B cell (primary cell): Measurements from ENCODE around the gene STAT5B. TPM values are rescaled to one million over a fixed set of nuclear protein-coding genes. Genes with fewer than 3 reads are reported as not detected.

Experiments
- ATAC-seq: fragments of 200-7000 bp; cut with Tn5 transposase; one replicate; pipeline ENCODE4 v1.10.0; 2021; ENCODE audit warnings: low read depth, mild to moderate bottlenecking, moderate number of reproducible peaks, moderate library complexity
- CTCF ChIA-PET: fragments of 350-600 bp; sonication (Branson Sonifier 250); formaldehyde crosslinking; loops from one replicate; lab custom pipeline; 2021; ENCODE audit warnings: antibody characterized with exemption, inconsistent platforms; lab: Charles Lee
- POLR2A ChIA-PET: fragments of 350-600 bp; sonication (Branson Sonifier 250); formaldehyde crosslinking; loops from one replicate; lab custom pipeline; 2021; ENCODE audit warnings: antibody characterized with exemption; lab: Charles Lee
- DNase-seq: peaks from one replicate; pipeline ENCODE4 v3.0.0; 2013
- H2AFZ ChIP-seq: 2 replicates; pipeline ENCODE4 v1.6.1; 2012; ENCODE audit warnings: mild to moderate bottlenecking, low read depth, low read length; ENCODE audit not compliant: insufficient read depth, poor library complexity, severe bottlenecking
- H3K27ac ChIP-seq, 2 donors: 1 replicate in 1 of 2; 2 replicates in 1 of 2; pipeline ENCODE4 v1.5.1; 2012 to 2013; ENCODE audit warnings: low read length in 2 of 2, mild to moderate bottlenecking in 2 of 2, moderate library complexity in 1 of 2
- H3K27me3 ChIP-seq, 4 experiments: fragments of 200-600 bp in 1 of 4; sonication (generic) in 1 of 4; replicated peaks in 1 of 4; 1 replicate in 2 of 4; 2 replicates in 2 of 4; pipeline versions ENCODE4 v1.6.1 to v1.7.0; 2013 to 2016; ENCODE audit warnings: low read length in 3 of 4, mild to moderate bottlenecking in 2 of 4, mixed read lengths in 1 of 4, moderate library complexity in 1 of 4; ENCODE audit not compliant: insufficient read depth in 4 of 4, control insufficient read depth in 3 of 4; ENCODE audit errors: control extremely low read depth in 1 of 4
- H3K36me3 ChIP-seq, 2 experiments: replicated peaks in 1 of 2; 1 replicate in 1 of 2; 2 replicates in 1 of 2; pipeline versions ENCODE4 v1.6.1 to v1.7.1; 2013; ENCODE audit warnings: low read length in 1 of 2; ENCODE audit not compliant: insufficient read depth in 2 of 2, control insufficient read depth in 1 of 2; ENCODE audit errors: control extremely low read depth in 1 of 2, extremely low read depth in 1 of 2
- H3K4me1 ChIP-seq, 2 donors: fragments of 200-600 bp in 1 of 2; sonication (generic) in 1 of 2; 1 replicate in 1 of 2; 2 replicates in 1 of 2; pipeline versions ENCODE4 v1.5.1 to v1.6.1; 2013 to 2017; ENCODE audit warnings: low read length in 2 of 2; ENCODE audit not compliant: control insufficient read depth in 2 of 2, insufficient read depth in 2 of 2
- H3K4me2 ChIP-seq: replicated peaks from 2 replicates; pipeline ENCODE3; 2012; ENCODE audit warnings: mild to moderate bottlenecking, low read depth, low read length; ENCODE audit not compliant: poor library complexity, severe bottlenecking
- H3K4me3 ChIP-seq, 5 experiments: fragments of 200-600 bp in 1 of 5; sonication (generic) in 1 of 5; 1 replicate in 3 of 5; 2 replicates in 2 of 5; pipeline versions ENCODE4 v1.5.1 to v1.7.0; 2011 to 2016; ENCODE audit warnings: low read length in 4 of 5, mild to moderate bottlenecking in 4 of 5, low read depth in 2 of 5, control low read depth in 1 of 5, moderate library complexity in 1 of 5; ENCODE audit not compliant: insufficient read depth in 1 of 5; ENCODE audit errors: control extremely low read depth in 1 of 5, extremely low read depth in 1 of 5
- H3K79me2 ChIP-seq: fragments of 200-600 bp; sonication (generic); one replicate; pipeline ENCODE4 v1.6.0; 2016; ENCODE audit warnings: low read length; ENCODE audit not compliant: control insufficient read depth, insufficient read depth
- H3K9ac ChIP-seq: fragments of 200-600 bp; sonication (generic); 2 replicates; pipeline ENCODE4 v1.6.1; 2017; ENCODE audit warnings: mild to moderate bottlenecking, low read length, moderate library complexity
- H3K9me3 ChIP-seq, 3 donors: one replicate each; pipeline versions ENCODE4 v1.6.1 to v1.7.1; 2013; ENCODE audit warnings: low read length in 2 of 3; ENCODE audit not compliant: control insufficient read depth in 2 of 3, insufficient read depth in 1 of 3; ENCODE audit errors: control extremely low read depth in 1 of 3
- H4K20me1 ChIP-seq: 2 replicates; pipeline ENCODE4 v1.6.0; 2012; ENCODE audit warnings: mild to moderate bottlenecking, low read length; ENCODE audit not compliant: insufficient read depth, control insufficient read depth, poor library complexity, severe bottlenecking
- H3K27ac Mint-ChIP-seq: one replicate; pipeline ENCODE4 v1.8.0; 2021; ENCODE audit warnings: mixed read lengths
- H3K27me3 Mint-ChIP-seq: one replicate; pipeline ENCODE4 v1.8.0; 2021; ENCODE audit warnings: mixed read lengths
- H3K4me1 Mint-ChIP-seq: one replicate; pipeline ENCODE4 v1.8.0; 2021; ENCODE audit warnings: mixed read lengths
- H3K4me3 Mint-ChIP-seq: one replicate; pipeline ENCODE4 v1.8.0; 2021; ENCODE audit warnings: mixed read lengths
- H3K9me3 Mint-ChIP-seq: one replicate; pipeline ENCODE4 v1.8.0; 2022; ENCODE audit warnings: mixed read lengths; ENCODE audit not compliant: insufficient read depth
- CTCF ChIP-seq: fragments of 200-600 bp; IDR thresholded peaks from one replicate; pipeline ENCODE4 v1.8.0; 2022; ENCODE audit warnings: antibody characterized with exemption, mild to moderate bottlenecking
- EZH2 ChIP-seq: IDR thresholded peaks from 2 replicates; pipeline ENCODE4 v1.6.1; 2012; ENCODE audit warnings: borderline replicate concordance, low read depth, mild to moderate bottlenecking, moderate library complexity, low read length; ENCODE audit not compliant: insufficient read depth, poor library complexity, severe bottlenecking
- WGBS: methylation state at CpG from one replicate; pipeline ENCODE4 v1.1.5; 2013; ENCODE audit warnings: missing lambda C conversion rate; ENCODE audit not compliant: insufficient coverage; 5-methylcytosine and 5-hydroxymethylcytosine counted together
- intact Hi-C: fragments of 100-400 bp; cut with micrococcal nuclease; formaldehyde crosslinking; loops from one replicate; pipeline ENCODE4 v1.10.0; 2022
- polyA plus RNA-seq: library from polyadenylated mRNA; depleted of rRNA; stranded (reverse); fragments of >200 nt; gene quantifications from 2 replicates; pipeline ENCODE4 v1.2.3, GENCODE V29; 2012
- total RNA-seq, 2 donors: library from RNA; stranded (reverse); fragments of 120-200 nt in 1 of 2; gene quantifications; 1 replicate in 1 of 2; 2 replicates in 1 of 2; pipeline versions ENCODE4 v1.2.3 to v1.2.4, GENCODE V29; 2013 to 2022

STAT5B gene
- total and polyA plus RNA-seq, 2 donors (not counting 1 experiment from before 2014, with no cell fraction given), result 70.0 to 103 TPM

DNA sequence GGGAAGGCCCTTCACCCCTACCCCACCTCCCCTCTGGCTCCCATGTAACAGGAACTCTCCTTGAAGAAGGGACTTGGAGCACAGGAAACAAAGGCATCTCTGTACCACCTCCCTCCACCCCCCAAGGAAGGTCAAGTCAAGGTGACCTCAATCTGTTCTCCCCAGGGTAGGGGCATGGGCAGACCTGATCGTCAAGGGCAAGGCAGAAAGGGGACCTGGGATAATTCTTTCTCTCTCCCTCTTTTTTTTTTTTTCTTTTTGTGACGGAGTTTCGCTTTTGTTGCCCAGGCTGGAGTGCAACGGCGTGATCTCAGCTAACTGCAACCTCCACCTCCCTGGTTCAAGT, 7.8 kb upstream of the STAT5B start:
- H2AFZ ChIP-seq, result no peak overlapping the region
- Mint-ChIP-seq H3K4me1 (peaks cover 21% of the 10 kb centered on the region), H3K27ac (no peak overlapping the region), H3K9me3 (no peaks in the 10 kb centered on the region), H3K4me3 (no peak overlapping the region), H3K27me3 (no peaks in the 10 kb centered on the region)
- intact Hi-C loops, result no loop called here
- no peak overlapping the region for H3K4me3 ChIP-seq
- ATAC-seq (no peak), DNase-seq (no peak)
- no peaks in the 10 kb centered on the region for H4K20me1 ChIP-seq
- CTCF ChIA-PET, result interaction anchor here (1.0 kb wide), 1 partner anchor 119 kb away, joined by 3 read pairs; no protein-coding TSS in a partner anchor
- H3K4me1 ChIP-seq, result peaks cover 17 to 24% of the 10 kb centered on the region in 2 donors
- H3K9me3 ChIP-seq, result no peaks in the 10 kb centered on the region
- H3K4me2 ChIP-seq, result no peak overlapping the region
- 100% methylated on average over 5 of the region's 5 CpGs for WGBS
- POLR2A ChIA-PET, result interaction anchor here (0.7 kb wide), 2 partner anchors 36 to 122 kb away, joined by 3 read pairs; no protein-coding TSS in a partner anchor
- no peak overlapping the region for H3K27ac ChIP-seq
- no peak overlapping the region for H3K9ac ChIP-seq
- no peaks in the 10 kb centered on the region for H3K36me3 ChIP-seq
- H3K79me2 ChIP-seq, result peaks cover 11% of the 10 kb centered on the region
- H3K27me3 ChIP-seq, result no peaks in the 10 kb centered on the region
- TF ChIP-seq CTCF, result no peak
- no peak for TF ChIP-seq EZH2

DNA sequence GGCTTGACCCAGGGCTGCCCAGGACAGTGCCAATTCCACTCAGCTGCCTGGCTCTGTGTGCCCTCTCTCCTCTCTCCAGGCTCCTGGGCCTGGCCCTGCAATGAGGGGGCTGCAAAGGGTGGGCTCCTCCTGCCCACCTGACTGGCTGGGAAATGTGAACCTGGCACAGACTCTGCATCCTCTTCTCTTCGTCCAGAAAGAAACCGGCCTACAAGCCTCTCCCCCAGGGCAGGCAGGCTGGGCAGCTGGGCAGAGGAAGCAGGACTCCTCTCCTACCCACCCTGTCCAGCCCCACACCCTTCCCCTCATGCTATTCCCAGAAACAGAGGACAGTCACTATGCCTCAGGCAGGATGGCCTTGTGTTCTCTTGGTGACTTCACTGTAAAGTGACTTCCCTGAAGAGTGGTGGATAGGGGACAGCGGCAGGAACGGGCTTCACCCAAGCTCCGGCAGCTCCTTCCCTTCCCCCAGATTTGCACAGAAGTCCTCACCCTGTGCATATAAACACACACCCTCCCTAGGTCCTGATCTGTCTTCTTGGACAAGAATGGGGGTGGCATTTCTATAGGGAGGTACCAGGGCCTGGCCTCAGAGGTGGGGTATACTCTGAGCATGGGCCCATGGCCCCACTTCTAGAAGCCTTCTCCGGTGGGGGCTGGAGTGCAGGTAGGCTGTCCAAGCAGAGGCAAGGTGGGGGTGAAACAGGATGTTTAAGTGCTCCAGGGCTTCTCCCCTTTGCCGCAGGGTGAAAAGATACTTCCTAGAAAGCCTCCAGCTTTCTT, 7.2 kb upstream of the STAT5B start:
- Mint-ChIP-seq H3K27me3 (no peaks in the 10 kb centered on the region), H3K4me3 (no peak overlapping the region), H3K4me1 (peaks cover 21% of the 10 kb centered on the region), H3K9me3 (no peaks in the 10 kb centered on the region), H3K27ac (no peak overlapping the region)
- Histone ChIP-seq H3K27ac (no peak overlapping the region), H3K4me3 (no peak overlapping the region), H3K9me3 (no peaks in the 10 kb centered on the region), H3K36me3 (no peaks in the 10 kb centered on the region), H4K20me1 (no peaks in the 10 kb centered on the region), H3K4me2 (no peak overlapping the region), H3K4me1 (peaks cover 16 to 19% of the 10 kb centered on the region in 2 donors), H2AFZ (no peak overlapping the region), H3K27me3 (no peaks in the 10 kb centered on the region), H3K79me2 (peaks cover 11% of the 10 kb centered on the region), H3K9ac (no peak overlapping the region)
- no peak for DNase-seq
- intact Hi-C loops, result no loop called here
- 97% methylated on average over 4 of the region's 7 CpGs for WGBS
- ChIA-PET POLR2A (no interaction called here), CTCF (interaction anchor here (1.0 kb wide), 1 partner anchor 119 kb away, joined by 3 read pairs; no protein-coding TSS in a partner anchor)
- ATAC-seq, result no peak
- TF ChIP-seq EZH2, result no peak
- TF ChIP-seq CTCF, result no peak
